ENCODE measurements around the gene ZNF609.

Gene ZNF609

GRCh38 chr15:64560501-64560900 lies 100.1 kb downstream of the ZNF609 start:
- TF ChIP-seq CTCF (conservative IDR thresholded peaks at IDR 0.05; ENCODE audit: control insufficient read depth, insufficient read depth, low read depth, low read length), result no peak
- no peak overlapping the region for H3K4me3 ChIP-seq (ENCODE audit: control insufficient read depth, low read depth, low read length)
- DNase-seq (ENCODE audit: low read depth), result no peak

DNA sequence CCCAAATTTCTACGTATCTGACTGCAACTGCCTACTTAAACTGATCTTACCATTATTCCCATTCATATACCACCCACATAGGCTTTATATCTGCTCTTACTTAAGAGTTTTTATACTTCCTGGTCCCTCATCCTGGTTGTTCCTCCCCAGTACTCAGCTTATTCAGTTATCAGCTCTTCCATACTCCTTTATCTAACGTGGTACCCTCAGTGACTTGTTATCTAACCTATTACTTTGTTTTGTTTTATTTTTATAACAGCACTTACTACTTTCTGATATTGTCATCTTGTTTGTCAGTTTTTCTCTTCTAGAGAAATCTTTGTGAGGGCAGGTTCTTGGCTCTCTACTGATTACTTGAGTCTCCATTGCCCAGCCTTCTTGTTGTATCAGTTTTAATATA lies 100.6 kb downstream of the ZNF609 start:
- no peak for TF ChIP-seq CTCF (conservative IDR thresholded peaks at IDR 0.05; ENCODE audit: control insufficient read depth, insufficient read depth, low read depth, low read length)
- DNase-seq (ENCODE audit: low read depth), result no peak
- H3K4me3 ChIP-seq (ENCODE audit: control insufficient read depth, low read depth, low read length), result no peak overlapping the region

GRCh38 chr15:64562003-64562640 lies 101.7 kb downstream of the ZNF609 start:
- no peak for TF ChIP-seq CTCF (conservative IDR thresholded peaks at IDR 0.05; ENCODE audit: control insufficient read depth, insufficient read depth, low read depth, low read length)
- H3K4me3 ChIP-seq (ENCODE audit: control insufficient read depth, low read depth, low read length), result no peak overlapping the region
- DNase-seq (ENCODE audit: low read depth), result no peak

DNA sequence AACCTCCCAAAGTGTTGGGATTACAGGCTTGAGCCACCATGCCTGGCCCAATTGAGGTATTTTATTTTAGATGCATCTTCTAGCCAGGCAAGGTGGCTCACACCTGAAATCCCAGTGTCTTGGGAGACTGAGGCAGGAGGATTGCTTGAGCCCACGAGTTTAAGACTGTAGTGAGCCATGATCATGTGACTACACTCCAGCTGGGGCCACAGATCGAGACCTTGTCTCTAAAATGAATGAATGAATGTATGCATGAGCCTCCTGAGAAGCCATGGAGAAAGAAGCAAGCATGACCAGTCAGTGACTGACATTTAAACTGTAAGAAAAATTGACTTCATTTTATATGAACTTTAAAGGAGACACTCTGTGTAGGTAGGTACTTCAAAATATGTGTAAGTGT lies 105.7 kb downstream of the ZNF609 start:
- DNase-seq (ENCODE audit: low read depth), result no peak
- TF ChIP-seq CTCF (conservative IDR thresholded peaks at IDR 0.05; ENCODE audit: control insufficient read depth, insufficient read depth, low read depth, low read length), result no peak
- H3K4me3 ChIP-seq (ENCODE audit: control insufficient read depth, low read depth, low read length), result no peak overlapping the region

GRCh38 chr15:64566629-64567427 lies 106.5 kb downstream of the ZNF609 start:
- no peak for DNase-seq (ENCODE audit: low read depth)
- no peak overlapping the region for H3K4me3 ChIP-seq (ENCODE audit: control insufficient read depth, low read depth, low read length)
- no peak for TF ChIP-seq CTCF (conservative IDR thresholded peaks at IDR 0.05; ENCODE audit: control insufficient read depth, insufficient read depth, low read depth, low read length)

DNA sequence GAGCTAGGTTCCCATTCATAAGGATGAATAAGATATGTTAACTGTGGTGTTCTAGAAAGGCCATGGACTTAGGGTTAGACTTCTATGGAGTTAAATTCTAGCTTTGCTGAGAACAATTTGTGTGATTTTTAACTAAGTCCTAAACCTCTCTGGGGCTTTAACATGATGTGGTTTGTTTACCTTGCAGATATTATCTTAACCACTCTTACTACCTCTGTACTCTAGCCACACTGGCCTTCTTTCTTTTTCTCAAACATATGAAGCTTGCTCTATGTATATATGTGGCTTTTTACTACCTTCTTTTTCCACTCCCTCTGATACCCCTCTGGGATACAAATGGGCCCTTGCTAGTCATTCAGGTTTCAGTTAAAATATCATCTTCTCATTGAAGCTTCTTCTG lies 108.4 kb downstream of the ZNF609 start:
- TF ChIP-seq CTCF (conservative IDR thresholded peaks at IDR 0.05; ENCODE audit: control insufficient read depth, insufficient read depth, low read depth, low read length), result no peak
- no peak for DNase-seq (ENCODE audit: low read depth)
- no peak overlapping the region for H3K4me3 ChIP-seq (ENCODE audit: control insufficient read depth, low read depth, low read length)

All from fibroblast of mammary gland (primary cell).